ENCODE measurements around the gene MPEG1.

DNA sequence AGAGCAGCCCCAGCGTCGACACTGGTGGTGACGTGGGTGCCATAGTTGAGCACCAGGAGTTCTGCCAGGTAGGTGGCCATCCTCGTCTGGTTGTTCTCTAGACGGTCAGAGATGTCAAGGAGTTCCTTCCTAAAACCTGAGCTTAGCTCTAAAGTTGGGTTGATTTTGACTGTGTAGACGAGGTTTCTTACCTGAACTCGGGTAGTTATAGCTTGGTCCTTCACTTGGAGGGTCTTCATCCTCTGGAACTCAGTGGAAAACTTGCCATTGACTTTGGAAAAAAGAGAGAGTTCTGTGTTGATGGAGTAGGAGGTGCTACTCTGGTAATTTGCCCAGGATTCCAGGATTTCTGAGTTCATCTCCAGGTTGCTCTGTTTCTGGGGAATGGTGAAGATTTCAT lies 505 bp downstream of the MPEG1 start:
- TF ChIP-seq, protein P1, sequence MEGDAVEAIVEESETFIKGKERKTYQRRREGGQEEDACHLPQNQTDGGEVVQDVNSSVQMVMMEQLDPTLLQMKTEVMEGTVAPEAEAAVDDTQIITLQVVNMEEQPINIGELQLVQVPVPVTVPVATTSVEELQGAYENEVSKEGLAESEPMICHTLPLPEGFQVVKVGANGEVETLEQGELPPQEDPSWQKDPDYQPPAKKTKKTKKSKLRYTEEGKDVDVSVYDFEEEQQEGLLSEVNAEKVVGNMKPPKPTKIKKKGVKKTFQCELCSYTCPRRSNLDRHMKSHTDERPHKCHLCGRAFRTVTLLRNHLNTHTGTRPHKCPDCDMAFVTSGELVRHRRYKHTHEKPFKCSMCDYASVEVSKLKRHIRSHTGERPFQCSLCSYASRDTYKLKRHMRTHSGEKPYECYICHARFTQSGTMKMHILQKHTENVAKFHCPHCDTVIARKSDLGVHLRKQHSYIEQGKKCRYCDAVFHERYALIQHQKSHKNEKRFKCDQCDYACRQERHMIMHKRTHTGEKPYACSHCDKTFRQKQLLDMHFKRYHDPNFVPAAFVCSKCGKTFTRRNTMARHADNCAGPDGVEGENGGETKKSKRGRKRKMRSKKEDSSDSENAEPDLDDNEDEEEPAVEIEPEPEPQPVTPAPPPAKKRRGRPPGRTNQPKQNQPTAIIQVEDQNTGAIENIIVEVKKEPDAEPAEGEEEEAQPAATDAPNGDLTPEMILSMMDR (optimal IDR thresholded peaks at IDR 0.05 in 1 of 3, IDR thresholded peaks at IDR 0.05 in 1 of 3, conservative IDR thresholded peaks at IDR 0.05 in 1 of 3; ENCODE audit: extremely low read depth in 1 of 3, insufficient read depth in 2 of 3, low read length in 3 of 3) = no peak
- TF ChIP-seq EZH2 (IDR thresholded peaks at IDR 0.05; ENCODE audit: low read length) = no peak
